ENCODE data around the gene CYP4F22.
"Not testable (repeated sequence)": the region's sequence is repeated elsewhere in the genome, so short reads cannot be mapped to it uniquely, and the experiment has no call there.

CYP4F22 gene

GRCh38 chr19:15468675-15469512, 39.4 kb upstream of the CYP4F22 start:
- no peak overlapping the region for H3K9ac ChIP-seq (ENCODE audit: low read length)
- H3K4me3 ChIP-seq (ENCODE audit: low read depth, low read length, poor library complexity, severe bottlenecking): no peak overlapping the region
- H3K4me2 ChIP-seq (ENCODE audit: low read length): no peak overlapping the region

DNA sequence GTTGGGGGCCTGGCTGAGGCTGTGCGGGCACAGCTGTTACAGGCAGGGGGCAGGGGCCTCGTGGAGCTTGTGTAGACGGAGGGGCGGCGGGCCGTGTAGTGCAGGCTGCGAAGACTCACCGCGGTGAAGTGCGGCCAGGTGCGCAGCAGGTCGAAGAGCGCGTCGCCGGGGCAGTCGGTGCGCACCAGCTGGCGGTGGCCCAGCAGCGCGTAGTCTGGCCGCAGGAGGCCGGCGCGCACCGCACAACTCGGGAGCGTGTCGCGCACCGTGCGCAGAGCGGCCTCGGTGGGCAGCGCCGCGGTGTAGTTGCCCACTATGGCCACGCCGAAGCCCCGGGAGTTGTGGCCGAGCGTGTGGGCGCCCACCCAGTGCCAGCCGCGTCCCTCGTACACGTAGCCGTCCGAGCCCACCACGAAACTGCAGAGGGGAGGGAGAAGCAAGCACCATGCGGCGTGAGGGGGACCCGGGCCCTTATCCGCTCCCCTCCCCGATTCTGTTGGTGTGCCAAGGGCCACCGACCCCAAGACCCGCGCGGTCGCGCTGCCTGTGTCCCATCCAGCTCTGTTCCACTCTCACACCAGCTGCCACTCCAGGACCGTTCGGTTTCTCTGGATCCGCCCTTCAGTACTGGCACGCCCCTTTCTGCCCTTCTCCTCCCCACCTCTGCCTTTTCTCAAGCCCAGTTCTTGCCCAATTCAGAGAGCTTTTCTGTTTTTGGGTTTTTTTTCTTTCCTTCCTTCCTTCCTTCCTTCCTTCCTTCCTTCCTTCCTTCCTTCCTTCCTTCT, 38.6 kb upstream of the CYP4F22 start:
- no peak overlapping the region for H3K9ac ChIP-seq (ENCODE audit: low read length)
- H3K79me2 ChIP-seq (ENCODE audit: insufficient read depth, low read length): no peaks in the 10 kb centered on the region
- TF ChIP-seq, protein P1, sequence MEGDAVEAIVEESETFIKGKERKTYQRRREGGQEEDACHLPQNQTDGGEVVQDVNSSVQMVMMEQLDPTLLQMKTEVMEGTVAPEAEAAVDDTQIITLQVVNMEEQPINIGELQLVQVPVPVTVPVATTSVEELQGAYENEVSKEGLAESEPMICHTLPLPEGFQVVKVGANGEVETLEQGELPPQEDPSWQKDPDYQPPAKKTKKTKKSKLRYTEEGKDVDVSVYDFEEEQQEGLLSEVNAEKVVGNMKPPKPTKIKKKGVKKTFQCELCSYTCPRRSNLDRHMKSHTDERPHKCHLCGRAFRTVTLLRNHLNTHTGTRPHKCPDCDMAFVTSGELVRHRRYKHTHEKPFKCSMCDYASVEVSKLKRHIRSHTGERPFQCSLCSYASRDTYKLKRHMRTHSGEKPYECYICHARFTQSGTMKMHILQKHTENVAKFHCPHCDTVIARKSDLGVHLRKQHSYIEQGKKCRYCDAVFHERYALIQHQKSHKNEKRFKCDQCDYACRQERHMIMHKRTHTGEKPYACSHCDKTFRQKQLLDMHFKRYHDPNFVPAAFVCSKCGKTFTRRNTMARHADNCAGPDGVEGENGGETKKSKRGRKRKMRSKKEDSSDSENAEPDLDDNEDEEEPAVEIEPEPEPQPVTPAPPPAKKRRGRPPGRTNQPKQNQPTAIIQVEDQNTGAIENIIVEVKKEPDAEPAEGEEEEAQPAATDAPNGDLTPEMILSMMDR (IDR thresholded peaks at IDR 0.05; ENCODE audit: low read length): no peak
- no peak for TF ChIP-seq EZH2 (IDR thresholded peaks at IDR 0.05; ENCODE audit: borderline replicate concordance, low read length)
- H3K4me3 ChIP-seq (ENCODE audit: low read depth, low read length, poor library complexity, severe bottlenecking): no peak overlapping the region
- no peaks in the 10 kb centered on the region for H3K9me3 ChIP-seq (ENCODE audit: low read length)
- H3K9me2 ChIP-seq (ENCODE audit: low read depth, low read length): no peaks in the 10 kb centered on the region
- H3K36me3 ChIP-seq (ENCODE audit: insufficient read depth, low read length): no peaks in the 10 kb centered on the region
- no peaks in the 10 kb centered on the region for H3K27me3 ChIP-seq (ENCODE audit: insufficient read depth, low read length)
- H2AFZ ChIP-seq (ENCODE audit: low read length): no peak overlapping the region
- H4K20me1 ChIP-seq (ENCODE audit: insufficient read depth, low read length): no peaks in the 10 kb centered on the region
- H3F3A ChIP-seq (ENCODE audit: insufficient read depth, low read length): no peaks in the 10 kb centered on the region
- no peak overlapping the region for H3K4me2 ChIP-seq (ENCODE audit: low read length)
- H3K27ac ChIP-seq (ENCODE audit: low read depth, low read length, poor library complexity, severe bottlenecking): no peak overlapping the region
- peaks cover 5% of the 10 kb centered on the region for H3K4me1 ChIP-seq (ENCODE audit: insufficient read depth, low read length, severe bottlenecking)

More at GRCh38 chr19:15468675-15469512, 39.4 kb upstream of the CYP4F22 start:
- no peak overlapping the region for H3K27ac ChIP-seq (ENCODE audit: low read depth, low read length, poor library complexity, severe bottlenecking)
- H4K20me1 ChIP-seq (ENCODE audit: insufficient read depth, low read length): no peaks in the 10 kb centered on the region
- H3K27me3 ChIP-seq (ENCODE audit: insufficient read depth, low read length): no peaks in the 10 kb centered on the region
- no peaks in the 10 kb centered on the region for H3F3A ChIP-seq (ENCODE audit: insufficient read depth, low read length)
- no peaks in the 10 kb centered on the region for H3K36me3 ChIP-seq (ENCODE audit: insufficient read depth, low read length)
- H3K9me3 ChIP-seq (ENCODE audit: low read length): no peaks in the 10 kb centered on the region
- H3K9me2 ChIP-seq (ENCODE audit: low read depth, low read length): no peaks in the 10 kb centered on the region
- TF ChIP-seq, protein P1 (IDR thresholded peaks at IDR 0.05; ENCODE audit: low read length): no peak
- TF ChIP-seq EZH2 (IDR thresholded peaks at IDR 0.05; ENCODE audit: borderline replicate concordance, low read length): no peak
- no peaks in the 10 kb centered on the region for H3K79me2 ChIP-seq (ENCODE audit: insufficient read depth, low read length)
- H3K4me1 ChIP-seq (ENCODE audit: insufficient read depth, low read length, severe bottlenecking): peaks cover 14% of the 10 kb centered on the region
- H2AFZ ChIP-seq (ENCODE audit: low read length): no peak overlapping the region

GRCh38 chr19:15471639-15472101, 36.7 kb upstream of the CYP4F22 start:
- no peak overlapping the region for H3K4me3 ChIP-seq (ENCODE audit: low read depth, low read length, poor library complexity, severe bottlenecking)
- H3K9me3 ChIP-seq (ENCODE audit: low read length): no peaks in the 10 kb centered on the region
- H3K9me2 ChIP-seq (ENCODE audit: low read depth, low read length): no peaks in the 10 kb centered on the region
- H3K27ac ChIP-seq (ENCODE audit: low read depth, low read length, poor library complexity, severe bottlenecking): no peak overlapping the region
- H2AFZ ChIP-seq (ENCODE audit: low read length): no peak overlapping the region
- no peaks in the 10 kb centered on the region for H3K79me2 ChIP-seq (ENCODE audit: insufficient read depth, low read length)
- no peaks in the 10 kb centered on the region for H3K36me3 ChIP-seq (ENCODE audit: insufficient read depth, low read length)
- TF ChIP-seq, protein P1 (IDR thresholded peaks at IDR 0.05; ENCODE audit: low read length): no peak
- TF ChIP-seq EZH2 (IDR thresholded peaks at IDR 0.05; ENCODE audit: borderline replicate concordance, low read length): no peak
- H3K27me3 ChIP-seq (ENCODE audit: insufficient read depth, low read length): no peaks in the 10 kb centered on the region
- H3K4me1 ChIP-seq (ENCODE audit: insufficient read depth, low read length, severe bottlenecking): peaks cover 4% of the 10 kb centered on the region
- no peaks in the 10 kb centered on the region for H4K20me1 ChIP-seq (ENCODE audit: insufficient read depth, low read length)
- H3F3A ChIP-seq (ENCODE audit: insufficient read depth, low read length): no peaks in the 10 kb centered on the region
- H3K4me2 ChIP-seq (ENCODE audit: low read length): no peak overlapping the region
- no peak overlapping the region for H3K9ac ChIP-seq (ENCODE audit: low read length)

DNA sequence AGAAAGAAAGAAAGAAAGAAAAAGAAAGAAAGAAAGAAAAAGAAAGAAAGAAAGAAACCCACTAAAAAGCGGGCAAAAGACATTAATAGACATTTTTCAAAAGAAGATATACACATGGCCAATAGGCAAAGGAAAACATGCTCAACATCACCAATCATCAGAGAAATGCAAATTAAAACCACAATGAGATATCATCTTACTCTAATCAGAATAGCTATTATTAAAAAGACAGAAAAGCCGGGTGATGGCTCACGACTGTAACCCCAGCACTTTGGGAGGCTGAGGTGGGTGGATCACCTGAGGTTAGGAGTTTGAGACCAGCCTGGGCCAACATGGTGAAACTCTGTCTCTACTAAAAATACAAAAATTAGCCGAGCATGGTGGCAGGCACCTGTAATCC, 34.5 kb upstream of the CYP4F22 start:
- not testable (repeated sequence) for H3K9ac ChIP-seq (ENCODE audit: low read length); H3K4me2 ChIP-seq (ENCODE audit: low read length); H2AFZ ChIP-seq (ENCODE audit: low read length); H3K9me2 ChIP-seq (ENCODE audit: low read depth, low read length); H3K79me2 ChIP-seq (ENCODE audit: insufficient read depth, low read length); H3K27ac ChIP-seq (ENCODE audit: low read depth, low read length, poor library complexity, severe bottlenecking); H3K4me1 ChIP-seq (ENCODE audit: insufficient read depth, low read length, severe bottlenecking); H3K9me3 ChIP-seq (ENCODE audit: low read length); H3K4me3 ChIP-seq (ENCODE audit: low read depth, low read length, poor library complexity, severe bottlenecking); H3K27me3 ChIP-seq (ENCODE audit: insufficient read depth, low read length); H3F3A ChIP-seq (ENCODE audit: insufficient read depth, low read length); H4K20me1 ChIP-seq (ENCODE audit: insufficient read depth, low read length); H3K36me3 ChIP-seq (ENCODE audit: insufficient read depth, low read length)
